HepG2 (cell line): ENCODE results near the gene SDCCAG8. TPM values are rescaled to one million over a fixed set of nuclear protein-coding genes. Genes with fewer than 3 reads are reported as not detected.

ENCODE experiments used
- CBX1 ChIP-seq: IDR thresholded peaks from one replicate; pipeline ENCODE4 v1.6.1; 2016; ENCODE audit warnings: antibody characterized with exemption, low read depth
- HDAC2 ChIP-seq: sonication (generic); formaldehyde crosslinking; IDR thresholded peaks from 2 replicates; pipeline ENCODE4 v1.4.0; 2020; ENCODE audit warnings: missing genetic modification reagents
- HNF1A ChIP-seq, 2 experiments: sonication (generic) in 1 of 2; formaldehyde crosslinking in 1 of 2; IDR thresholded peaks; 2 replicates each; pipeline versions ENCODE4 v1.4.0 to v1.6.1; 2016 to 2020; ENCODE audit warnings: borderline replicate concordance in 1 of 2, low read depth in 1 of 2, mild to moderate bottlenecking in 1 of 2, missing genetic modification reagents in 1 of 2
- HNRNPH1 ChIP-seq: fragments of 200-400 bp; formaldehyde crosslinking; optimal IDR thresholded peaks from 2 replicates; pipeline ENCODE3; 2017; ENCODE audit warnings: mild to moderate bottlenecking, low read depth, low read length
- MAFG ChIP-seq: sonication (generic); formaldehyde crosslinking; IDR thresholded peaks from 2 replicates; pipeline ENCODE4 v1.5.1; 2020; ENCODE audit warnings: mild to moderate bottlenecking, missing genetic modification reagents
- POGZ ChIP-seq: sonication (generic); formaldehyde crosslinking; IDR thresholded peaks from 2 replicates; pipeline ENCODE4 v1.4.0; 2020; ENCODE audit warnings: mild to moderate bottlenecking, missing genetic modification reagents
- SNAPC4 ChIP-seq: sonication (generic); formaldehyde crosslinking; IDR thresholded peaks from 2 replicates; pipeline ENCODE4 v1.4.0; 2020; ENCODE audit warnings: mild to moderate bottlenecking, missing genetic modification reagents
- STAG1 ChIP-seq: sonication (generic); formaldehyde crosslinking; IDR thresholded peaks from 2 replicates; pipeline ENCODE4 v1.4.0; 2020; ENCODE audit warnings: missing genetic modification reagents
- ZIK1 ChIP-seq: sonication (generic); formaldehyde crosslinking; IDR thresholded peaks from 2 replicates; pipeline ENCODE4 v1.5.0; 2020; ENCODE audit warnings: mild to moderate bottlenecking, low read depth, missing genetic modification reagents, borderline replicate concordance
- ZNF639 ChIP-seq: conservative IDR thresholded peaks from 2 replicates; pipeline ENCODE4 v1.6.1; 2018; ENCODE audit warnings: missing genetic modification reagents
- ZNF792 ChIP-seq: IDR thresholded peaks from 2 replicates; pipeline ENCODE4 v1.6.1; 2016
- ZNF83 ChIP-seq: sonication (generic); formaldehyde crosslinking; IDR thresholded peaks from 2 replicates; pipeline ENCODE4 v1.4.0; 2020; ENCODE audit warnings: missing genetic modification reagents, mild to moderate bottlenecking, borderline replicate concordance
- polyA plus RNA-seq, 8 experiments: library from polyadenylated mRNA; depleted of rRNA in 3 of 8; stranded (reverse) in 7 of 8; unstranded in 1 of 8; fragments of >200 nt; fragmentation: Illumina TruSeq in 4 of 8; extraction: Trizol in 4 of 8; gene quantifications; 2 replicates each; pipeline versions ENCODE4 v1.2.1 to v1.2.3, GENCODE V29; 2011 to 2016; ENCODE audit warnings: low read depth in 4 of 8, missing spikeins in 1 of 8, mixed read lengths in 1 of 8; ENCODE audit not compliant: insufficient read depth in 1 of 8
- total RNA-seq, 5 experiments: library from RNA; depleted of rRNA; stranded (reverse); fragments of >200 nt; fragmentation: Illumina TruSeq; extraction: Trizol; gene quantifications; 2 replicates each; pipeline ENCODE4 v1.2.3, GENCODE V29; 2016; ENCODE audit warnings: low read depth in 1 of 5
- TF ChIP-seq, protein P1 (sequence below): sonication (generic); formaldehyde crosslinking; IDR thresholded peaks from 2 replicates; pipeline ENCODE4 v1.5.0; 2020; ENCODE audit warnings: missing genetic modification reagents
- TF ChIP-seq, protein P2 (sequence below): sonication (generic); formaldehyde crosslinking; IDR thresholded peaks from 2 replicates; pipeline ENCODE4 v1.4.0; 2020; ENCODE audit warnings: missing genetic modification reagents, borderline replicate concordance

The SDCCAG8 gene
- total and polyA plus RNA-seq, 2 of the 13 experiments (the other 11 are each of a cell fraction or from before 2014, with no cell fraction given), result 9.5 to 13.4 TPM

DNA sequence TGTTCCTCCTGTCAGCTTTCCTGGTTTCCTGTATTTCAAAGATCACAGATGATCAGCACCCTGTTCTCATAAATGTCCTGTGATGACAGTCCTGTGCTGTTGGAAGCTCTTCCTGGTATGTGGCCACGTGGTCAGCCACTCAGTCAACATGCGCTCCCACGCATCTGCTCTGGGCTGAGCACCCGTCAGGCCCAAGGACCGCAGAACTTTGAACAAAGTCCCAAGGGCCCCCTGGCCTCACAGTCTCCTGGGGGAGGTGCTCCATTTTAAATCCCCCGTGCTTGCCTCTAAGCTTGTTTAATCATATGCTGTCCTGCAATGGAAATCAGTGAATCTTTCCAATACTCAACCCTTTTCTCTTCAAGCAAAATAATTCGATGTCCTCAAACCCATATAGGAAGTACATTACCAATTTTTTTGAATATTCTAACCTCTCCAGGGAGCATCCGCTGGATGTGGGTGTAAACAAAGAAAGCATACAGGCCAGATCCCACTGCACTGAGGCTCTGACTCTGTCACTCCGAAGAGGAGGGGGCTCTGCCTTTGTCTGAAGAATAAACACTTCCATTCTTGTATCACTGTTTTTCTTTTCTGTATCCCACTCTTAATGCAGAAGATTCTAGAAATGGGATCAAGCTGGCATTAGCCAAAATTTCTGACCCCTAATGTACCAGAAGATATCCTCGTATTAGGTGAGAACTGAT is 250.3 kb downstream of the SDCCAG8 start (continued):
- no peak for TF ChIP-seq SNAPC4 (CRISPR knock-in tag)
- TF ChIP-seq, protein P1, sequence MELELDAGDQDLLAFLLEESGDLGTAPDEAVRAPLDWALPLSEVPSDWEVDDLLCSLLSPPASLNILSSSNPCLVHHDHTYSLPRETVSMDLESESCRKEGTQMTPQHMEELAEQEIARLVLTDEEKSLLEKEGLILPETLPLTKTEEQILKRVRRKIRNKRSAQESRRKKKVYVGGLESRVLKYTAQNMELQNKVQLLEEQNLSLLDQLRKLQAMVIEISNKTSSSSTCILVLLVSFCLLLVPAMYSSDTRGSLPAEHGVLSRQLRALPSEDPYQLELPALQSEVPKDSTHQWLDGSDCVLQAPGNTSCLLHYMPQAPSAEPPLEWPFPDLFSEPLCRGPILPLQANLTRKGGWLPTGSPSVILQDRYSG, result peak; percentile 53; the same call in 1 of the 2 replicates
- TF ChIP-seq MAFG (CRISPR knock-in tag), result no peak
- no peak; the same call in 1 of the 2 replicates for TF ChIP-seq ZNF792 (CRISPR knock-in tag)
- no peak; the same call in 1 of the 2 replicates for TF ChIP-seq HDAC2 (CRISPR knock-in tag)
- no peak for TF ChIP-seq ZIK1 (CRISPR knock-in tag)
- TF ChIP-seq CBX1, result no peak
- no peak for TF ChIP-seq STAG1
- TF ChIP-seq ZNF639 (CRISPR knock-in tag), result no peak
- TF ChIP-seq ZNF83 (CRISPR knock-in tag), result no peak
- TF ChIP-seq POGZ (CRISPR knock-in tag), result peak; percentile 96
- TF ChIP-seq, protein P2, sequence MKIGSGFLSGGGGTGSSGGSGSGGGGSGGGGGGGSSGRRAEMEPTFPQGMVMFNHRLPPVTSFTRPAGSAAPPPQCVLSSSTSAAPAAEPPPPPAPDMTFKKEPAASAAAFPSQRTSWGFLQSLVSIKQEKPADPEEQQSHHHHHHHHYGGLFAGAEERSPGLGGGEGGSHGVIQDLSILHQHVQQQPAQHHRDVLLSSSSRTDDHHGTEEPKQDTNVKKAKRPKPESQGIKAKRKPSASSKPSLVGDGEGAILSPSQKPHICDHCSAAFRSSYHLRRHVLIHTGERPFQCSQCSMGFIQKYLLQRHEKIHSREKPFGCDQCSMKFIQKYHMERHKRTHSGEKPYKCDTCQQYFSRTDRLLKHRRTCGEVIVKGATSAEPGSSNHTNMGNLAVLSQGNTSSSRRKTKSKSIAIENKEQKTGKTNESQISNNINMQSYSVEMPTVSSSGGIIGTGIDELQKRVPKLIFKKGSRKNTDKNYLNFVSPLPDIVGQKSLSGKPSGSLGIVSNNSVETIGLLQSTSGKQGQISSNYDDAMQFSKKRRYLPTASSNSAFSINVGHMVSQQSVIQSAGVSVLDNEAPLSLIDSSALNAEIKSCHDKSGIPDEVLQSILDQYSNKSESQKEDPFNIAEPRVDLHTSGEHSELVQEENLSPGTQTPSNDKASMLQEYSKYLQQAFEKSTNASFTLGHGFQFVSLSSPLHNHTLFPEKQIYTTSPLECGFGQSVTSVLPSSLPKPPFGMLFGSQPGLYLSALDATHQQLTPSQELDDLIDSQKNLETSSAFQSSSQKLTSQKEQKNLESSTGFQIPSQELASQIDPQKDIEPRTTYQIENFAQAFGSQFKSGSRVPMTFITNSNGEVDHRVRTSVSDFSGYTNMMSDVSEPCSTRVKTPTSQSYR (CRISPR knock-in tag), result peak; percentile 93
- TF ChIP-seq HNF1A (IDR thresholded peaks at IDR 0.05; ENCODE audit: low read depth), result peak; percentile 40; the same call in 1 of the 2 replicates
- no peak for TF ChIP-seq HNF1A (CRISPR knock-in tag; IDR thresholded peaks at IDR 0.05; ENCODE audit: borderline replicate concordance)
- TF ChIP-seq HNRNPH1, result no peak
